Lower lobe of right lung (tissue), 2 donors: Measurements from ENCODE around the gene C20orf204. TPM values are rescaled to one million over a fixed set of nuclear protein-coding genes. Genes with fewer than 3 reads are reported as not detected.

ENCODE experiments used
- ATAC-seq, 2 donors: fragments of 200-7000 bp; cut with Tn5 transposase; one replicate each; pipeline ENCODE4 v1.9.1; 2020 to 2022; ENCODE audit warnings: mild to moderate bottlenecking in 2 of 2, moderate library complexity in 2 of 2
- DNase-seq: peaks from one replicate; pipeline ENCODE4 v3.0.0-alpha.2; 2020
- H3K27ac ChIP-seq: fragments of 200-600 bp; one replicate; pipeline ENCODE4 v1.8.0; 2022
- H3K27me3 ChIP-seq: fragments of 200-600 bp; one replicate; pipeline ENCODE4 v1.8.0; 2022; ENCODE audit warnings: low read depth
- H3K36me3 ChIP-seq: fragments of 200-600 bp; one replicate; pipeline ENCODE4 v1.8.0; 2022; ENCODE audit warnings: mild to moderate bottlenecking
- H3K4me1 ChIP-seq: fragments of 200-600 bp; one replicate; pipeline ENCODE4 v1.8.0; 2022
- H3K4me3 ChIP-seq: fragments of 200-600 bp; one replicate; pipeline ENCODE4 v1.8.0; 2022; ENCODE audit warnings: mild to moderate bottlenecking
- H3K9me3 ChIP-seq: fragments of 200-600 bp; one replicate; pipeline ENCODE4 v1.8.0; 2022
- CTCF ChIP-seq: fragments of 200-600 bp; IDR thresholded peaks from one replicate; pipeline ENCODE4 v1.8.0; 2022; ENCODE audit warnings: antibody characterized with exemption, mild to moderate bottlenecking
- intact Hi-C: fragments of 100-400 bp; cut with DNase I; formaldehyde crosslinking; loops from one replicate; pipeline ENCODE4 v1.11.0; 2022
- total RNA-seq: library from RNA; stranded (reverse); fragmentation: NEBNext Ultra II Directional; extraction: Animal tissue kit (Norgen Biotek cat#: 25700); gene quantifications from one replicate; pipeline ENCODE4 v1.2.1, GENCODE V29; 2021
- donor health status: DM: no; HTN: yes; CAD: no; lungs with severe emphysema.

Gene C20orf204
- total RNA-seq, 1 donor from 2014 or later = 1.2 TPM

- Histone ChIP-seq H3K9me3 (no peaks in the 10 kb centered on the region), H3K4me1 (no peaks in the 10 kb centered on the region), H3K36me3 (peaks cover 89% of the 10 kb centered on the region), H3K27me3 (no peaks in the 10 kb centered on the region), H3K4me3 (no peak overlapping the region), H3K27ac (no peak overlapping the region)
- intact Hi-C loops = no loop called here
- DNase-seq = no peak
- no peak for TF ChIP-seq CTCF
- ATAC-seq = no peak
These were observed 20.3 kb upstream of the C20orf204 start for GRCh38 chr20:64015635-64016034.

GRCh38 chr20:64021124-64021975 lies 14.6 kb upstream of the C20orf204 start:
- H3K4me3 ChIP-seq = no peak overlapping the region
- no peaks in the 10 kb centered on the region for H3K4me1 ChIP-seq
- no peaks in the 10 kb centered on the region for H3K9me3 ChIP-seq
- ATAC-seq (no peak), DNase-seq (no peak)
- no peaks in the 10 kb centered on the region for H3K27me3 ChIP-seq
- no peak overlapping the region for H3K27ac ChIP-seq
- intact Hi-C loops = no loop called here
- H3K36me3 ChIP-seq = peaks cover 95% of the 10 kb centered on the region
- TF ChIP-seq CTCF = no peak

- intact Hi-C loops = no loop called here
- H3K27me3 ChIP-seq = no peaks in the 10 kb centered on the region
- ATAC-seq (no peak), DNase-seq (no peak)
- no peak overlapping the region for H3K4me3 ChIP-seq
- no peaks in the 10 kb centered on the region for H3K4me1 ChIP-seq
- H3K9me3 ChIP-seq = no peaks in the 10 kb centered on the region
- no peak overlapping the region for H3K27ac ChIP-seq
- no peak for TF ChIP-seq CTCF
- H3K36me3 ChIP-seq = peaks cover 95% of the 10 kb centered on the region
These were observed 13.2 kb upstream of the C20orf204 start for GRCh38 chr20:64022671-64023360.

GRCh38 chr20:64023361-64024140 lies 12.4 kb upstream of the C20orf204 start:
- intact Hi-C loops = no loop called here
- Histone ChIP-seq H3K27ac (no peak overlapping the region), H3K27me3 (no peaks in the 10 kb centered on the region), H3K4me1 (no peaks in the 10 kb centered on the region), H3K36me3 (peaks cover 95% of the 10 kb centered on the region), H3K4me3 (no peak overlapping the region), H3K9me3 (no peaks in the 10 kb centered on the region)
- no peak for TF ChIP-seq CTCF
- DNase-seq (no peak), ATAC-seq (no peak)

- DNase-seq (no peak), ATAC-seq (no peak)
- Histone ChIP-seq H3K4me1 (no peaks in the 10 kb centered on the region), H3K27me3 (no peaks in the 10 kb centered on the region), H3K27ac (no peak overlapping the region), H3K4me3 (no peak overlapping the region), H3K9me3 (no peaks in the 10 kb centered on the region), H3K36me3 (peaks cover 95% of the 10 kb centered on the region)
- intact Hi-C loops = no loop called here
- TF ChIP-seq CTCF = no peak
These were observed 11.6 kb upstream of the C20orf204 start for GRCh38 chr20:64024141-64024990.
